ENCODE measurements around the gene NBAS. TPM values are rescaled to one million over a fixed set of nuclear protein-coding genes. Genes with fewer than 3 reads are reported as not detected.

NBAS gene
- total RNA-seq, 4 donors from 2014 or later: 27.3 to 43.6 (median 28.4) TPM

- no peak overlapping the region for H3K4me3 ChIP-seq
- peaks cover 0 to 9% of the 10 kb centered on the region in 2 donors for H3K36me3 ChIP-seq
- TF ChIP-seq CTCF (IDR thresholded peaks at IDR 0.05 in 4 of 5, conservative IDR thresholded peaks at IDR 0.05 in 1 of 5) (no peak), POLR2A (IDR thresholded peaks at IDR 0.05) (no peak)
- no peaks in the 10 kb centered on the region for H3K4me1 ChIP-seq
- intact Hi-C loops (cut with DNase I; ENCODE audit: low total_unique reads): no loop called here
- no peaks in the 10 kb centered on the region for H3K9me3 ChIP-seq
- ATAC-seq: peak; percentile 60 to 79
- H3K27me3 ChIP-seq: no peaks in the 10 kb centered on the region
- DNase-seq: peak in 1 of 2 donors; percentile 18
- no peak overlapping the region for H3K27ac ChIP-seq
- in situ Hi-C loops (cut with MboI; ENCODE audit: low sequenced_read_pairs in 4 of 4): no loop called here
Observed at GRCh38 chr2:15302154-15302553, 259.0 kb downstream of the NBAS start.

- in situ Hi-C loops (cut with MboI; ENCODE audit: low sequenced_read_pairs in 4 of 4) (no loop called here), intact Hi-C loops (cut with DNase I; ENCODE audit: low total_unique reads) (no loop called here)
- Histone ChIP-seq H3K36me3 (peaks cover 0 to 13% of the 10 kb centered on the region in 2 donors), H3K4me1 (no peaks in the 10 kb centered on the region), H3K9me3 (no peaks in the 10 kb centered on the region), H3K27me3 (no peaks in the 10 kb centered on the region), H3K4me3 (no peak overlapping the region), H3K27ac (no peak overlapping the region)
- ATAC-seq (no peak), DNase-seq (no peak)
- TF ChIP-seq CTCF (IDR thresholded peaks at IDR 0.05 in 4 of 5, conservative IDR thresholded peaks at IDR 0.05 in 1 of 5): no peak
- no peak for TF ChIP-seq POLR2A (IDR thresholded peaks at IDR 0.05)
Observed at GRCh38 chr2:15300624-15301573, 260.2 kb downstream of the NBAS start.

GRCh38 chr2:15299904-15300520, 261.1 kb downstream of the NBAS start:
- Histone ChIP-seq H3K27me3 (no peaks in the 10 kb centered on the region), H3K27ac (no peak overlapping the region), H3K4me1 (no peaks in the 10 kb centered on the region), H3K9me3 (no peaks in the 10 kb centered on the region), H3K4me3 (no peak overlapping the region), H3K36me3 (peaks cover 0 to 13% of the 10 kb centered on the region in 2 donors)
- DNase-seq (no peak), ATAC-seq (no peak)
- intact Hi-C loops (cut with DNase I; ENCODE audit: low total_unique reads) (loop anchor here (5.0 kb wide), 1 partner anchor 1447 kb away; no protein-coding TSS in a partner anchor), in situ Hi-C loops (cut with MboI; ENCODE audit: low sequenced_read_pairs in 4 of 4) (no loop called here)
- TF ChIP-seq POLR2A (IDR thresholded peaks at IDR 0.05) (no peak), CTCF (IDR thresholded peaks at IDR 0.05 in 4 of 5, conservative IDR thresholded peaks at IDR 0.05 in 1 of 5) (no peak)

- Histone ChIP-seq H3K36me3 (peaks cover 0 to 13% of the 10 kb centered on the region in 2 donors), H3K4me1 (no peaks in the 10 kb centered on the region), H3K27me3 (no peaks in the 10 kb centered on the region), H3K4me3 (no peak overlapping the region), H3K9me3 (no peaks in the 10 kb centered on the region), H3K27ac (no peak overlapping the region)
- intact Hi-C loops (cut with DNase I; ENCODE audit: low total_unique reads): loop anchor here (5.0 kb wide), 1 partner anchor 1449 kb away; no protein-coding TSS in a partner anchor
- no peak for DNase-seq
- ATAC-seq: no peak
- TF ChIP-seq CTCF (IDR thresholded peaks at IDR 0.05 in 4 of 5, conservative IDR thresholded peaks at IDR 0.05 in 1 of 5) (no peak), POLR2A (IDR thresholded peaks at IDR 0.05) (no peak)
- in situ Hi-C loops (cut with MboI; ENCODE audit: low sequenced_read_pairs in 4 of 4): no loop called here
Observed at GRCh38 chr2:15298770-15299169, 262.4 kb downstream of the NBAS start.
